ENCODE results near the gene NRCAM. TPM values are rescaled to one million over a fixed set of nuclear protein-coding genes. Genes with fewer than 3 reads are reported as not detected.

The NRCAM gene
- total RNA-seq, 4 donors from 2014 or later = 1.1 to 6.1 (median 4.0) TPM

DNA sequence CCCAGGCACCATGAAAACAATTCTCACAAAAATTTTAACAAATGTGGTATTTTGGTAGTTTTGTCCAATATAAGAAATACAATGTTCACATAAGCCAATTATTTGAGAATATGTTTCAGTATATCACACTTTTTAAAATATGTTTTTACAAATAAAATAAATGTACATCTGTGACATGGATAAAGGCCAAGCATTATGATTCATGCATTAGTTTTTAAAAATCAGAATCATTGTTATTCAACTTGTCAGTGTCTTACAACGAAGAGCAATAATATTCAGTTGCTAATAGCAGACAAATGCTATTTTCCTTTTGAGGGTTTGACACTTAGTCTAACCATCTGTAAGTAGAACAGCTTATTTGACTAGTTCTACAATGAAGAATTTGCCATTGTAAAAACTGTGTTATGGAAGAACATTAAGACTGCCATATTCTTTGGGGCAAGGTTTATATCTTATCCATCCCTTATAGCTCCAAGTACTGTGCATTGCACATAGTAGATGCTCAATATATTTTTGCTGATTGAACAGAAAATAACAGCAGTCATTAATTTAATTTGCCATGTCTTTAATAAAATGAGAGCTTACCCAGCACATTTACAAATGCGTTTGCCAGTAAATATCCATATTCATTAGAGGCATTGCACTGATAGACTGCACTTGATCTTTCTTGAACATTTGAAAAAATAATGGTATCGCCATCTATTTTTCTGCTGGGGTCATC lies 258.7 kb downstream of the NRCAM start:
- no peak overlapping the region for H3K4me3 ChIP-seq (ENCODE audit: low read depth, poor library complexity, severe bottlenecking)
- WGBS, 2 donors = 72 to 74% methylated on average over 3 of the region's 3 CpGs
- no peak for TF ChIP-seq CTCF (IDR thresholded peaks at IDR 0.05)
- TF ChIP-seq POLR2A (IDR thresholded peaks at IDR 0.05) = no peak
- intact Hi-C loops (cut with DNase I; ENCODE audit: low total_unique reads) = no loop called here
- DNase-seq (ENCODE audit: low spot score in 2 of 2) = no peak

DNA sequence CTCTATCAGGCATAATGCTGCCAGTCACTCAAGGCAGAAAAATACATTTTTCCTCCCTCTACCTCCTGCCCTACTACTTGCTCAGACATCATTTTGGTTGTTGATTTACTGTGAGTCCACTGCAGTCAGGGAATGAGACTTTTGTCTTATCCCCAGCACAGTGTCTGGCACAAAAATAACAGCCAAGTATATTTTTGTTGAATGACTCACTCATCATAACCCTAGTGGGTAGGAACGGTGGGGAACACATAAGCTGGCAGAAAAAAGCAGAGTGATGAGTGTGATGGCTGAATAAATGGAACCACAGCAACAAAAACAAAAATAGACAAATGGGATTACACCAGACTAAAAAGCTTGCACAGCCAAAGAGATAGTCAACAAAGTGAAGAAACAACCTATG lies 260.2 kb downstream of the NRCAM start:
- no peak for DNase-seq (ENCODE audit: low spot score in 2 of 2)
- intact Hi-C loops (cut with DNase I; ENCODE audit: low total_unique reads) = no loop called here
- 28 to 32% methylated on average over 1 of the region's 1 CpG for WGBS, 2 donors
- no peak for TF ChIP-seq CTCF (IDR thresholded peaks at IDR 0.05)
- no peak for TF ChIP-seq POLR2A (IDR thresholded peaks at IDR 0.05)
- no peak overlapping the region for H3K4me3 ChIP-seq (ENCODE audit: low read depth, poor library complexity, severe bottlenecking)

- no peak overlapping the region for H3K4me3 ChIP-seq (ENCODE audit: low read depth, poor library complexity, severe bottlenecking)
- DNase-seq (ENCODE audit: low spot score in 2 of 2) = no peak
- 68 to 69% methylated on average over 9 of the region's 9 CpGs for WGBS, 2 donors
- TF ChIP-seq POLR2A (IDR thresholded peaks at IDR 0.05) (no peak), CTCF (IDR thresholded peaks at IDR 0.05) (no peak)
- intact Hi-C loops (cut with DNase I; ENCODE audit: low total_unique reads) = no loop called here
Measured at GRCh38 chr7:108193594-108194498, 262.4 kb downstream of the NRCAM start.

DNA sequence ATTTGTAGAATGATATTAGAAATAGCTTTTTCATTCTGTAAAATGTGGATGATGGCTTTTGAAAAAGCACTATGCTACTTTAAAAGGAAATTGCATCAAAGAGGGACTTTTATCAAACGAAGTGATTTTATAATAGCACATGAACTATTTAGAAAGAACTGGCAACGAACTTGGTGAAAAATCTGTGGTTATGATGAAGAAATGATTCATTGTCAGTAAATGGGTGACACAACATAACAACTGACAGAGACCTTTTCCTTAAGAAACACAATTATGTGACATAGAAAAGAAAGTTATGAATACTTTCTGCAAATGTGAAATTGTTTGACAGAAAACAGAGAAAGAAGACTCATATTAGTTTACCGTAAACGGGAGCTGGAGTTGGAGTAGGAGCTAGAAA lies 265.3 kb downstream of the NRCAM start:
- intact Hi-C loops (cut with DNase I; ENCODE audit: low total_unique reads) = no loop called here
- WGBS, 2 donors = 80 to 84% methylated on average over 4 of the region's 4 CpGs
- no peak overlapping the region for H3K4me3 ChIP-seq (ENCODE audit: low read depth, poor library complexity, severe bottlenecking)
- DNase-seq (ENCODE audit: low spot score in 2 of 2) = no peak
- TF ChIP-seq CTCF (IDR thresholded peaks at IDR 0.05) = no peak
- no peak for TF ChIP-seq POLR2A (IDR thresholded peaks at IDR 0.05)

GRCh38 chr7:108189733-108190388 lies 266.4 kb downstream of the NRCAM start:
- TF ChIP-seq CTCF (IDR thresholded peaks at IDR 0.05) (no peak), POLR2A (IDR thresholded peaks at IDR 0.05) (no peak)
- intact Hi-C loops (cut with DNase I; ENCODE audit: low total_unique reads) = no loop called here
- DNase-seq (ENCODE audit: low spot score in 2 of 2) = no peak
- no peak overlapping the region for H3K4me3 ChIP-seq (ENCODE audit: low read depth, poor library complexity, severe bottlenecking)
- 47 to 53% methylated on average over 7 of the region's 7 CpGs for WGBS, 2 donors

All from lower leg skin (tissue), 4 donors.